GM19099 (cell line): ENCODE results near the gene INO80E.

Source experiments
- POLR2A ChIP-seq: IDR thresholded peaks from 3 replicates; pipeline ENCODE4 v1.6.1; 2011; ENCODE audit warnings: low read depth; ENCODE audit not compliant: insufficient read length; ENCODE audit errors: extremely low read depth

Gene INO80E

GRCh38 chr16:30053376-30054015 is 57.5 kb downstream of the INO80E start:
- no peak for TF ChIP-seq POLR2A

GRCh38 chr16:30054451-30054850 is 58.4 kb downstream of the INO80E start:
- TF ChIP-seq POLR2A: no peak

- TF ChIP-seq POLR2A: no peak
Observed at GRCh38 chr16:30054959-30055553, 59.0 kb downstream of the INO80E start.
